Activated CD4-positive, alpha-beta T cell treated with anti-CD3 and anti-CD28 coated beads, Interleukin-2, Interleukin-6, amounts not matched to agents 100 ng/mL and 50 ng/mL, durations not matched to agents 16 hours and 8 hours (primary cell): ENCODE measurements around the gene TMEM140.
A peak's percentile ranks its signal among the peaks of the same experiment; 100 is the strongest.
"Not testable (repeated sequence)": the region's sequence is repeated elsewhere in the genome, so short reads cannot be mapped to it uniquely, and the experiment has no call there.

Experiments used
- DNase-seq: peaks from one replicate; pipeline ENCODE4 v3.0.0-alpha.2; 2020

The TMEM140 gene

GRCh38 chr7:135159359-135160085 lies 11.7 kb downstream of the TMEM140 start:
- no peak for DNase-seq

GRCh38 chr7:135160098-135160857 lies 12.4 kb downstream of the TMEM140 start:
- no peak for DNase-seq

GRCh38 chr7:135160858-135161653 lies 13.2 kb downstream of the TMEM140 start:
- no peak for DNase-seq

GRCh38 chr7:135161669-135162068 lies 13.8 kb downstream of the TMEM140 start:
- DNase-seq = no peak

- no peak for DNase-seq
Measured at GRCh38 chr7:135162382-135163001, 14.6 kb downstream of the TMEM140 start.

GRCh38 chr7:135164357-135165061 lies 16.6 kb downstream of the TMEM140 start:
- no peak for DNase-seq

GRCh38 chr7:135165862-135166261 lies 18.0 kb downstream of the TMEM140 start:
- DNase-seq = no peak

- no peak for DNase-seq
Measured at GRCh38 chr7:135166338-135166990, 18.6 kb downstream of the TMEM140 start.

- DNase-seq = no peak
Measured at GRCh38 chr7:135167365-135167917, 19.6 kb downstream of the TMEM140 start.

GRCh38 chr7:135168001-135168400 lies 20.1 kb downstream of the TMEM140 start:
- DNase-seq = no peak

GRCh38 chr7:135168489-135169140 lies 20.7 kb downstream of the TMEM140 start:
- no peak for DNase-seq

GRCh38 chr7:135169141-135169963 lies 21.5 kb downstream of the TMEM140 start:
- DNase-seq = peak; percentile 82

- DNase-seq = no peak
Measured at GRCh38 chr7:135169964-135170273, 22.0 kb downstream of the TMEM140 start.

GRCh38 chr7:135170274-135170997 lies 22.6 kb downstream of the TMEM140 start, which contains the start of gene CYREN:
Gene CYREN (minus strand): TSS chr7:135170707. CDS start chr7:135168922, 1,785 bp downstream.
- DNase-seq = peak; percentile 95

- DNase-seq = not testable (repeated sequence)
Measured at GRCh38 chr7:135170998-135171481, 23.2 kb downstream of the TMEM140 start.

GRCh38 chr7:135171581-135172291 lies 23.9 kb downstream of the TMEM140 start:
- not testable (repeated sequence) for DNase-seq

GRCh38 chr7:135173916-135174315 lies 26.0 kb downstream of the TMEM140 start:
- DNase-seq = not testable (repeated sequence)

- DNase-seq = no peak
Measured at GRCh38 chr7:135174941-135175340, 27.1 kb downstream of the TMEM140 start.
